Parathyroid adenoma (tissue), 2 donors: ENCODE results near the gene NPAS3.

Experiments
- H2AFZ ChIP-seq: fragments of 300-600 bp; sonication (generic); one replicate; pipeline ENCODE4 v1.7.0; 2017; ENCODE audit warnings: antibody characterized with exemption, mild to moderate bottlenecking
- H3K27ac ChIP-seq: fragments of 300-600 bp; sonication (generic); one replicate; pipeline ENCODE4 v1.7.0; 2017
- H3K27me3 ChIP-seq: fragments of 300-600 bp; sonication (generic); one replicate; pipeline ENCODE4 v1.7.0; 2017; ENCODE audit warnings: low read length; ENCODE audit not compliant: control insufficient read depth, insufficient read depth
- H3K36me3 ChIP-seq: fragments of 300-600 bp; sonication (generic); one replicate; pipeline ENCODE4 v1.7.0; 2017; ENCODE audit warnings: low read length; ENCODE audit not compliant: control insufficient read depth, insufficient read depth
- H3K4me1 ChIP-seq: fragments of 300-600 bp; sonication (generic); one replicate; pipeline ENCODE4 v1.7.0; 2017; ENCODE audit warnings: control low read depth
- H3K4me2 ChIP-seq: fragments of 300-600 bp; sonication (generic); one replicate; pipeline ENCODE4 v1.7.0; 2017; ENCODE audit warnings: low read length
- H3K4me3 ChIP-seq: fragments of 300-600 bp; sonication (generic); one replicate; pipeline ENCODE4 v1.7.0; 2017; ENCODE audit warnings: low read depth, low read length
- H3K79me2 ChIP-seq: fragments of 300-600 bp; sonication (generic); one replicate; pipeline ENCODE4 v1.7.0; 2017; ENCODE audit warnings: control low read depth
- H3K9ac ChIP-seq: fragments of 300-600 bp; sonication (generic); one replicate; pipeline ENCODE4 v1.7.0; 2017; ENCODE audit warnings: mild to moderate bottlenecking
- H3K9me3 ChIP-seq: fragments of 300-600 bp; sonication (generic); one replicate; pipeline ENCODE4 v1.7.0; 2017; ENCODE audit warnings: low read length; ENCODE audit not compliant: control insufficient read depth
- TF ChIP-seq, protein P1 (sequence below): fragments of 300-600 bp; sonication (generic); IDR thresholded peaks from one replicate; pipeline ENCODE4 v1.7.0; 2017; ENCODE audit warnings: antibody characterized with exemption, mild to moderate bottlenecking
- donor health status: primary hyperparathyroidism.

Gene NPAS3

DNA sequence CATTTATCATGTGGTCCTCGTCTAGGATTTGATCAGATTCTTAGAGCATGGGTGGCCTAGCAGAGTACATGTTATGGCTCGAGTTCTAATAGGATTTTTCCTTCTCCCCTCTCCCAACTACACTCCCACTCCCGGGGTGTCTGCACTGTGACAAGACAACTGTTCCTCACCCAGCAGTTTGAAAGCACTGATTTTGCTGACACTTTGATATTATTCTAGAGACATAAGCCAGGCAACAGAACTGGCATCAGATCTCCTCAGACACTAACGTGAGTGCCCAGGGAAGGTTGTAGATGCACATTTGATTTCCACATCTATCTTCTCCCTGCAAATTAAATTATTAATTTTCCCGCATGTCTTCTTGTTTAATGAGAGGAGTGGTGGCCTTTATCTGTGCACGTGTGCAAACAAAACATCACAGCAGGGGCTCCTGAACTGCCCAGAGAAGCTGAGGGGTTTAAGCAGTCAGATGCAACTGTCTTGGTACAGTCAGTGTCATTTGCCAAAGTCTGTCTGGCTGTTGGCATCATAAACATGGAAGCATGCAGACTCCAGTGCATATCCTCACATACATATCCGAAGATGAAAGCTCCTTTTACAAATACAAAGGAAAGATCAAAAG is 491.8 kb downstream of the NPAS3 start:
- no peak overlapping the region for H3K4me2 ChIP-seq
- H3K9ac ChIP-seq, result no peak overlapping the region
- no peak overlapping the region for H2AFZ ChIP-seq
- no peaks in the 10 kb centered on the region for H3K36me3 ChIP-seq
- H3K27ac ChIP-seq, result no peak overlapping the region
- no peaks in the 10 kb centered on the region for H3K79me2 ChIP-seq
- no peaks in the 10 kb centered on the region for H3K27me3 ChIP-seq
- TF ChIP-seq, protein P1, sequence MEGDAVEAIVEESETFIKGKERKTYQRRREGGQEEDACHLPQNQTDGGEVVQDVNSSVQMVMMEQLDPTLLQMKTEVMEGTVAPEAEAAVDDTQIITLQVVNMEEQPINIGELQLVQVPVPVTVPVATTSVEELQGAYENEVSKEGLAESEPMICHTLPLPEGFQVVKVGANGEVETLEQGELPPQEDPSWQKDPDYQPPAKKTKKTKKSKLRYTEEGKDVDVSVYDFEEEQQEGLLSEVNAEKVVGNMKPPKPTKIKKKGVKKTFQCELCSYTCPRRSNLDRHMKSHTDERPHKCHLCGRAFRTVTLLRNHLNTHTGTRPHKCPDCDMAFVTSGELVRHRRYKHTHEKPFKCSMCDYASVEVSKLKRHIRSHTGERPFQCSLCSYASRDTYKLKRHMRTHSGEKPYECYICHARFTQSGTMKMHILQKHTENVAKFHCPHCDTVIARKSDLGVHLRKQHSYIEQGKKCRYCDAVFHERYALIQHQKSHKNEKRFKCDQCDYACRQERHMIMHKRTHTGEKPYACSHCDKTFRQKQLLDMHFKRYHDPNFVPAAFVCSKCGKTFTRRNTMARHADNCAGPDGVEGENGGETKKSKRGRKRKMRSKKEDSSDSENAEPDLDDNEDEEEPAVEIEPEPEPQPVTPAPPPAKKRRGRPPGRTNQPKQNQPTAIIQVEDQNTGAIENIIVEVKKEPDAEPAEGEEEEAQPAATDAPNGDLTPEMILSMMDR, result no peak
- no peaks in the 10 kb centered on the region for H3K4me1 ChIP-seq
- H3K4me3 ChIP-seq, result no peak overlapping the region
- H3K9me3 ChIP-seq, result no peaks in the 10 kb centered on the region

DNA sequence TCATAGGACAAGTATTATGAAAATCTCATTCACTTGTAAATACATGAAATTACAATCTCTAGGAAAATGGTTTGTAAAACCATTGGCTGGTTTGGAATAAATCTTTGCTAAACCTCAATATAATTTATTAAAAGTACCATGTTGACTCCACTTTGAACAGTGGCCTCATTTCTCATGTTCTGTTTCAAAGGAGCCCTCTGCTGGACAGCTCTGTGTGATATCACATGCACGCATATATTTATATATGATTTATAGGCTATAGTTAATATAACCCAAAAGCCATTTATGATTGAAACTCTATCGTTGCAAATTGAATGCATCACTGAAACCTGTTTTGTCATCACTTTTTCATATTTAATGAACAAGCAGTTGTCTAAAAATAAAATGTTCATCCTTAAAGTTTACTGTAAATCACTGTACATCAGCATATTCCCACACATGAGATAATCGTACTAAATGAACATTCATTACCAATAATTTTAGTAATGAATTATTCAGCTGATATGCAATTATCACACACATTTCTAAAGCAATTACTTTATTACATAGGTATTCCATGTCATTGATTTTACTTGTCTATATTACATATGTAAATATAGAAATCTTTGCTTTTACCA is 493.8 kb downstream of the NPAS3 start:
- no peak overlapping the region for H3K4me2 ChIP-seq
- no peak overlapping the region for H3K4me3 ChIP-seq
- H3K27ac ChIP-seq, result no peak overlapping the region
- no peaks in the 10 kb centered on the region for H3K79me2 ChIP-seq
- no peak overlapping the region for H3K9ac ChIP-seq
- H3K36me3 ChIP-seq, result no peaks in the 10 kb centered on the region
- TF ChIP-seq, protein P1, result peak; percentile 50
- no peaks in the 10 kb centered on the region for H3K9me3 ChIP-seq
- no peaks in the 10 kb centered on the region for H3K4me1 ChIP-seq
- H2AFZ ChIP-seq, result no peak overlapping the region
- no peaks in the 10 kb centered on the region for H3K27me3 ChIP-seq

DNA sequence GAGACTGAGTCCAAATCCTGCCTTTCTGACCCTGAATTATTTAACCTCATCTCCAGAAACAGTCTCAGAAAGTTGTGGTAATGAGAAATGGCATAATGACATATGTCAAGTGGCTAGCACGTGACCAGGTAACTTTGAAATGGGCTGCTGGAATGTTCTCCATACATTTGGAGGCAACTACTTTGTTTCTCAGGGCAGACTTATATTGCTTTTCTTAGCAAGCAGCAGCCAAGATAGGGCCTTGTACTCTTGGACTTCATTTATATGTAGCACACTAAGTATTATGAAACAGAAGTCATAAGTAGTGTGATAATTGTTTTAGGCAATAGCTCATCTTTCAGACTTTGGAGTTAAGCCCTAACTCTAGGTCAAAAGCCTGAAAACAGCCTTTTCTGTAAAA is 494.7 kb downstream of the NPAS3 start:
- H3K27me3 ChIP-seq, result no peaks in the 10 kb centered on the region
- H2AFZ ChIP-seq, result no peak overlapping the region
- no peak overlapping the region for H3K9ac ChIP-seq
- TF ChIP-seq, protein P1, result no peak
- H3K4me1 ChIP-seq, result no peaks in the 10 kb centered on the region
- no peaks in the 10 kb centered on the region for H3K79me2 ChIP-seq
- H3K27ac ChIP-seq, result no peak overlapping the region
- H3K4me3 ChIP-seq, result no peak overlapping the region
- no peaks in the 10 kb centered on the region for H3K9me3 ChIP-seq
- H3K4me2 ChIP-seq, result no peak overlapping the region
- H3K36me3 ChIP-seq, result no peaks in the 10 kb centered on the region

DNA sequence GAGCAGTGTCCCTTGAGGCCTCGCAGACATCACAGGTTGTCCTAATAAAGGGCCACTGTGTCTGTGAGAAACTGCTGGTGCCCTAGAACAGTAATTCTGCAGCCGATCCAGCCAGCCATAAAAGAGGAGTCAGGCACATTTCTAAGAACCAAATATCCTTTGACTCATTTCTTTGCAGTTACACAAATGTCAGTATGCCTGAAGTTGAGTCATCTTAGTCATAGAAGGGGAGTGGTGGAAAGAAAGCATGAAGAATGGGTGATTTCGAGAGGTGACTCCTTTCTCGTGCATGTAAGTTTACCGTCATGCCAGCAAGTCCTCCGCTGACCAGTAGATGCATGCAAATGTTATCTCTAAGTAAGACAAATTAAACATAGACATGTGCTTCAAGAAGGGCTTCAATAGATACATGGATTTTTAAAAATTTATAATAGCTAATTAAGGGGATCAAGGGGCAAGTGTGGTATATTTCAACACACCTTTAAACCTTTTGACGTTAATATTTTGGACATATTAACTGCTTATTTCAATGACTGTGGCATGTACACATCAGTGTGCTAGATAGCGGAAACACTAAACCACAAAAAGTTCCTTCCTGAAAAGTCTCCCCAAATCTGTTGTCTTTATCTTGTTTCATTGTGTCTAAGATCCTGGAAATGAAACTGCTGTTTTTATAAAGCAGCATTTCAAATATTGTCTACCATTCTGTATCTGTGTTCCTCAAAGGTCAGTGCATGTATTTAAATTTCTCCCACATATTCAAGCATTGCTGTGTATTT is 497.4 kb downstream of the NPAS3 start:
- no peak overlapping the region for H3K27ac ChIP-seq
- TF ChIP-seq, protein P1, result no peak

More for the DNA sequence above, 497.4 kb downstream of the NPAS3 start:
- H2AFZ ChIP-seq, result no peak overlapping the region
- H3K4me2 ChIP-seq, result no peak overlapping the region
- H3K79me2 ChIP-seq, result no peaks in the 10 kb centered on the region
- H3K4me3 ChIP-seq, result no peak overlapping the region
- no peak overlapping the region for H3K9ac ChIP-seq
- no peaks in the 10 kb centered on the region for H3K9me3 ChIP-seq
- H3K36me3 ChIP-seq, result no peaks in the 10 kb centered on the region
- no peaks in the 10 kb centered on the region for H3K27me3 ChIP-seq
- H3K4me1 ChIP-seq, result no peaks in the 10 kb centered on the region
